ENCODE results near the gene ACAD10.

Gene ACAD10

GRCh38 chr12:111783046-111783445 lies 97.2 kb downstream of the ACAD10 start:
- Histone ChIP-seq H3K79me2 (ENCODE audit: control insufficient read depth, insufficient read depth, low read length) (no peaks in the 10 kb centered on the region), H3K4ac (ENCODE audit: low read depth, low read length) (no peak overlapping the region), H3K9ac (ENCODE audit: low read length) (no peak overlapping the region), H2BK15ac (replicated peaks; ENCODE audit: low read depth) (no peak overlapping the region), H3K79me1 (ENCODE audit: low read length) (peaks cover 6% of the 10 kb centered on the region), H3K18ac (ENCODE audit: low read length) (no peak overlapping the region), H2BK5ac (ENCODE audit: low read length) (no peak overlapping the region), H3K27me3 (ENCODE audit: insufficient read depth, low read length, poor library complexity) (no peaks in the 10 kb centered on the region), H3K4me1 (ENCODE audit: control insufficient read depth, low read depth, low read length) (no peaks in the 10 kb centered on the region), H2BK120ac (ENCODE audit: low read depth, low read length) (no peak overlapping the region), H3K4me2 (ENCODE audit: low read length) (no peak overlapping the region), H3K27ac (ENCODE audit: low read depth, low read length) (no peak overlapping the region), H2AK5ac (ENCODE audit: low read length) (no peak overlapping the region), H3K4me3 (ENCODE audit: low read length) (no peak overlapping the region), H3K23ac (ENCODE audit: low read length) (no peak overlapping the region), H4K8ac (ENCODE audit: low read depth, low read length) (no peak overlapping the region), H3K56ac (ENCODE audit: low read length) (no peak overlapping the region), H3K36me3 (ENCODE audit: control insufficient read depth, insufficient read depth, low read length) (peaks cover 7% of the 10 kb centered on the region), H4K5ac (ENCODE audit: low read length) (no peak overlapping the region)
- no peak for DNase-seq
- no CpG with 5 or more reads among the region's 17 CpGs for WGBS (ENCODE audit: extremely low coverage, insufficient coverage, low lambda C conversion rate)

DNA sequence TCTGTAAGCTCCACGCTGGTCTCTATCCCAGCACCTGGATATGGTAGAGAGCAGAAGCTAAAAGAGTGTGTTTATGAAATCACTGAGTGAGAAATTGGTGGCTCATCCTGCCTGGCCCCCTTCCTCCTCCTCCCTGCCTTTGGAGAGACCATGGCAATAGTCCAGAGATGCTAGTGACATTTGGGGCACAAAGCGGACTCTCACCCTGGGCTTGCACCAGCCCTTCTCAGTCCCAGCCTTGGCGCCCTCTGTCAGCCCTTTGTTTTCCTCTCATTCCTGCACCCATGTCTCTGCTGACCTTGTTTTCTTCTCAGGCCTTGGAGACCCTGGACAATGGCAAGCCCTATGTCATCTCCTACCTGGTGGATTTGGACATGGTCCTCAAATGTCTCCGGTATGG lies 99.1 kb downstream of the ACAD10 start:
- no peak overlapping the region for H2BK15ac ChIP-seq (replicated peaks; ENCODE audit: low read depth)
- peaks cover 3% of the 10 kb centered on the region for H3K79me1 ChIP-seq (ENCODE audit: low read length)
- peaks cover 10% of the 10 kb centered on the region for H3K36me3 ChIP-seq (ENCODE audit: control insufficient read depth, insufficient read depth, low read length)
- H3K4me3 ChIP-seq (ENCODE audit: low read length): no peak overlapping the region
- no peak overlapping the region for H3K4ac ChIP-seq (ENCODE audit: low read depth, low read length)
- H4K8ac ChIP-seq (ENCODE audit: low read depth, low read length): no peak overlapping the region
- DNase-seq: no peak
- H3K27me3 ChIP-seq (ENCODE audit: insufficient read depth, low read length, poor library complexity): no peaks in the 10 kb centered on the region
- H3K18ac ChIP-seq (ENCODE audit: low read length): no peak overlapping the region
- no peak overlapping the region for H2BK120ac ChIP-seq (ENCODE audit: low read depth, low read length)
- H3K9ac ChIP-seq (ENCODE audit: low read length): no peak overlapping the region
- H3K56ac ChIP-seq (ENCODE audit: low read length): no peak overlapping the region
- no peak overlapping the region for H3K4me2 ChIP-seq (ENCODE audit: low read length)
- H3K79me2 ChIP-seq (ENCODE audit: control insufficient read depth, insufficient read depth, low read length): no peaks in the 10 kb centered on the region
- no peak overlapping the region for H2AK5ac ChIP-seq (ENCODE audit: low read length)
- WGBS (ENCODE audit: extremely low coverage, insufficient coverage, low lambda C conversion rate): no CpG with 5 or more reads among the region's 4 CpGs
- no peak overlapping the region for H3K27ac ChIP-seq (ENCODE audit: low read depth, low read length)
- no peak overlapping the region for H3K23ac ChIP-seq (ENCODE audit: low read length)
- H2BK5ac ChIP-seq (ENCODE audit: low read length): no peak overlapping the region
- H3K4me1 ChIP-seq (ENCODE audit: control insufficient read depth, low read depth, low read length): no peaks in the 10 kb centered on the region
- no peak overlapping the region for H4K5ac ChIP-seq (ENCODE audit: low read length)

GRCh38 chr12:111785651-111786050 lies 99.8 kb downstream of the ACAD10 start:
- Histone ChIP-seq H3K4me3 (ENCODE audit: low read length) (no peak overlapping the region), H3K23ac (ENCODE audit: low read length) (no peak overlapping the region), H2BK120ac (ENCODE audit: low read depth, low read length) (no peak overlapping the region), H3K9ac (ENCODE audit: low read length) (no peak overlapping the region), H3K36me3 (ENCODE audit: control insufficient read depth, insufficient read depth, low read length) (peaks cover 15% of the 10 kb centered on the region), H4K8ac (ENCODE audit: low read depth, low read length) (no peak overlapping the region), H3K79me1 (ENCODE audit: low read length) (peaks cover 3% of the 10 kb centered on the region), H3K27ac (ENCODE audit: low read depth, low read length) (no peak overlapping the region), H4K5ac (ENCODE audit: low read length) (no peak overlapping the region), H2AK5ac (ENCODE audit: low read length) (no peak overlapping the region), H3K56ac (ENCODE audit: low read length) (no peak overlapping the region), H3K79me2 (ENCODE audit: control insufficient read depth, insufficient read depth, low read length) (no peaks in the 10 kb centered on the region), H3K18ac (ENCODE audit: low read length) (no peak overlapping the region), H3K4ac (ENCODE audit: low read depth, low read length) (no peak overlapping the region), H3K4me1 (ENCODE audit: control insufficient read depth, low read depth, low read length) (no peaks in the 10 kb centered on the region), H2BK15ac (replicated peaks; ENCODE audit: low read depth) (no peak overlapping the region), H2BK5ac (ENCODE audit: low read length) (no peak overlapping the region), H3K4me2 (ENCODE audit: low read length) (no peak overlapping the region), H3K27me3 (ENCODE audit: insufficient read depth, low read length, poor library complexity) (no peaks in the 10 kb centered on the region)
- no CpG with 5 or more reads among the region's 2 CpGs for WGBS (ENCODE audit: extremely low coverage, insufficient coverage, low lambda C conversion rate)
- no peak for DNase-seq

GRCh38 chr12:111788178-111788654 lies 102.4 kb downstream of the ACAD10 start:
- Histone ChIP-seq H3K56ac (ENCODE audit: low read length) (no peak overlapping the region), H3K4me1 (ENCODE audit: control insufficient read depth, low read depth, low read length) (no peaks in the 10 kb centered on the region), H4K5ac (ENCODE audit: low read length) (no peak overlapping the region), H3K4me2 (ENCODE audit: low read length) (no peak overlapping the region), H3K79me2 (ENCODE audit: control insufficient read depth, insufficient read depth, low read length) (no peaks in the 10 kb centered on the region), H3K9ac (ENCODE audit: low read length) (no peak overlapping the region), H3K4me3 (ENCODE audit: low read length) (no peak overlapping the region), H3K18ac (ENCODE audit: low read length) (no peak overlapping the region), H3K27ac (ENCODE audit: low read depth, low read length) (no peak overlapping the region), H3K36me3 (ENCODE audit: control insufficient read depth, insufficient read depth, low read length) (peaks cover 16% of the 10 kb centered on the region), H3K27me3 (ENCODE audit: insufficient read depth, low read length, poor library complexity) (no peaks in the 10 kb centered on the region), H2BK5ac (ENCODE audit: low read length) (no peak overlapping the region), H2BK120ac (ENCODE audit: low read depth, low read length) (no peak overlapping the region), H4K8ac (ENCODE audit: low read depth, low read length) (no peak overlapping the region), H2BK15ac (replicated peaks; ENCODE audit: low read depth) (no peak overlapping the region), H3K4ac (ENCODE audit: low read depth, low read length) (no peak overlapping the region), H3K79me1 (ENCODE audit: low read length) (no peaks in the 10 kb centered on the region), H3K23ac (ENCODE audit: low read length) (no peak overlapping the region), H2AK5ac (ENCODE audit: low read length) (no peak overlapping the region)
- DNase-seq: no peak
- no CpG with 5 or more reads among the region's 8 CpGs for WGBS (ENCODE audit: extremely low coverage, insufficient coverage, low lambda C conversion rate)

GRCh38 chr12:111789779-111790178 lies 103.9 kb downstream of the ACAD10 start:
- Histone ChIP-seq H3K4ac (ENCODE audit: low read depth, low read length) (no peak overlapping the region), H2AK5ac (ENCODE audit: low read length) (no peak overlapping the region), H2BK15ac (replicated peaks; ENCODE audit: low read depth) (no peak overlapping the region), H2BK5ac (ENCODE audit: low read length) (no peak overlapping the region), H3K9ac (ENCODE audit: low read length) (no peak overlapping the region), H3K27me3 (ENCODE audit: insufficient read depth, low read length, poor library complexity) (no peaks in the 10 kb centered on the region), H3K18ac (ENCODE audit: low read length) (no peak overlapping the region), H3K56ac (ENCODE audit: low read length) (no peak overlapping the region), H3K4me3 (ENCODE audit: low read length) (no peak overlapping the region), H3K36me3 (ENCODE audit: control insufficient read depth, insufficient read depth, low read length) (peaks cover 14% of the 10 kb centered on the region), H3K4me2 (ENCODE audit: low read length) (no peak overlapping the region), H3K23ac (ENCODE audit: low read length) (no peak overlapping the region), H3K79me1 (ENCODE audit: low read length) (no peaks in the 10 kb centered on the region), H3K4me1 (ENCODE audit: control insufficient read depth, low read depth, low read length) (no peaks in the 10 kb centered on the region), H3K79me2 (ENCODE audit: control insufficient read depth, insufficient read depth, low read length) (no peaks in the 10 kb centered on the region), H3K27ac (ENCODE audit: low read depth, low read length) (no peak overlapping the region), H2BK120ac (ENCODE audit: low read depth, low read length) (no peak overlapping the region), H4K8ac (ENCODE audit: low read depth, low read length) (no peak overlapping the region), H4K5ac (ENCODE audit: low read length) (no peak overlapping the region)
- no CpG with 5 or more reads among the region's 11 CpGs for WGBS (ENCODE audit: extremely low coverage, insufficient coverage, low lambda C conversion rate)
- no peak for DNase-seq

- Histone ChIP-seq H3K18ac (ENCODE audit: low read length) (no peak overlapping the region), H3K4me2 (ENCODE audit: low read length) (no peak overlapping the region), H2BK5ac (ENCODE audit: low read length) (no peak overlapping the region), H2AK5ac (ENCODE audit: low read length) (no peak overlapping the region), H3K79me2 (ENCODE audit: control insufficient read depth, insufficient read depth, low read length) (no peaks in the 10 kb centered on the region), H4K5ac (ENCODE audit: low read length) (no peak overlapping the region), H2BK120ac (ENCODE audit: low read depth, low read length) (no peak overlapping the region), H3K79me1 (ENCODE audit: low read length) (no peaks in the 10 kb centered on the region), H3K4me3 (ENCODE audit: low read length) (no peak overlapping the region), H4K8ac (ENCODE audit: low read depth, low read length) (no peak overlapping the region), H3K23ac (ENCODE audit: low read length) (no peak overlapping the region), H3K36me3 (ENCODE audit: control insufficient read depth, insufficient read depth, low read length) (peaks cover 12% of the 10 kb centered on the region), H2BK15ac (replicated peaks; ENCODE audit: low read depth) (no peak overlapping the region), H3K56ac (ENCODE audit: low read length) (no peak overlapping the region), H3K27ac (ENCODE audit: low read depth, low read length) (no peak overlapping the region), H3K4ac (ENCODE audit: low read depth, low read length) (no peak overlapping the region), H3K27me3 (ENCODE audit: insufficient read depth, low read length, poor library complexity) (no peaks in the 10 kb centered on the region), H3K4me1 (ENCODE audit: control insufficient read depth, low read depth, low read length) (no peaks in the 10 kb centered on the region), H3K9ac (ENCODE audit: low read length) (no peak overlapping the region)
- DNase-seq: no peak
- WGBS (ENCODE audit: extremely low coverage, insufficient coverage, low lambda C conversion rate): no CpG with 5 or more reads among the region's 8 CpGs
Measured at GRCh38 chr12:111791507-111791906, 105.7 kb downstream of the ACAD10 start.

All from mesendoderm (in vitro differentiated cells).